AG04450 (cell line): ENCODE data around the gene RGCC. TPM values are rescaled to one million over a fixed set of nuclear protein-coding genes. Genes with fewer than 3 reads are reported as not detected.

Experiments used
- CTCF ChIA-PET: fragments of 300-600, 350-600 bp; formaldehyde crosslinking; extraction: SDS; loops from one replicate; lab custom pipeline; 2022; ENCODE audit warnings: antibody characterized with exemption, inconsistent platforms; lab: Charles Lee
- POLR2A ChIA-PET: fragments of 350-600 bp; formaldehyde crosslinking; extraction: SDS; loops from one replicate; lab custom pipeline; 2021; ENCODE audit warnings: antibody characterized with exemption, inconsistent platforms; lab: Yijun Ruan, JAX
- DNase-seq: peaks from one replicate; pipeline ENCODE4 v3.0.0-alpha.2; 2011; ENCODE audit warnings: low read depth, low spot score
- H3K27ac ChIP-seq: one replicate; pipeline ENCODE4 v1.5.1; 2012; ENCODE audit warnings: low read depth, low read length, control low read depth
- H3K27me3 ChIP-seq: one replicate; pipeline ENCODE4 v1.6.0; 2012; ENCODE audit warnings: low read length; ENCODE audit not compliant: control insufficient read depth, insufficient read depth
- H3K4me3 ChIP-seq: 2 replicates; pipeline ENCODE4 v1.5.1; 2011; ENCODE audit warnings: mild to moderate bottlenecking, low read depth, low read length, control low read depth
- H3K9me3 ChIP-seq: 2 replicates; pipeline ENCODE4 v1.5.1; 2012; ENCODE audit warnings: low read length; ENCODE audit not compliant: control insufficient read depth, insufficient read depth
- CTCF ChIP-seq: IDR thresholded peaks from 2 replicates; pipeline ENCODE4 v1.5.1; 2011; ENCODE audit warnings: low read depth, low read length, control low read depth, inconsistent platforms
- polyA plus RNA-seq: library from polyadenylated mRNA; depleted of rRNA; stranded (reverse); fragments of >200 nt; gene quantifications from 2 replicates; pipeline ENCODE4 v1.2.3, GENCODE V29; 2011

The RGCC gene
- polyA plus RNA-seq, 1 experiment: 141 TPM

GRCh38 chr13:41460930-41461329 lies 3.6 kb downstream of the RGCC start:
- DNase-seq: no peak
- Histone ChIP-seq H3K27me3 (peaks cover 12% of the 10 kb centered on the region), H3K9me3 (peaks cover 4% of the 10 kb centered on the region; the same call in 1 of the 2 replicates), H3K4me3 (peak overlapping the region; percentile 84), H3K27ac (no peak overlapping the region)
- ChIA-PET CTCF (interaction anchor here (0.9 to 4.3 kb wide), 3 partner anchors 42 to 190 kb away, joined by 3 to 93 read pairs (median 5); no protein-coding TSS in a partner anchor), POLR2A (interaction anchor here (0.5 to 1.2 kb wide), 2 partner anchors 153 to 185 kb away, joined by 3 to 6 read pairs; no protein-coding TSS in a partner anchor)
- no peak for TF ChIP-seq CTCF

- H3K27ac ChIP-seq: no peak overlapping the region
- no peak for TF ChIP-seq CTCF
- DNase-seq: no peak
- peaks cover 5% of the 10 kb centered on the region for H3K27me3 ChIP-seq
- CTCF ChIA-PET: interaction anchor here (1.0 kb wide), 1 partner anchor 191 kb away, joined by 7 read pairs; no protein-coding TSS in a partner anchor
- H3K4me3 ChIP-seq: peak overlapping the region; percentile 21
- peaks cover 4% of the 10 kb centered on the region; the same call in 1 of the 2 replicates for H3K9me3 ChIP-seq
- POLR2A ChIA-PET: no interaction called here
Observed at GRCh38 chr13:41461527-41462139, 4.3 kb downstream of the RGCC start.

GRCh38 chr13:41462427-41462826 lies 5.1 kb downstream of the RGCC start:
- POLR2A ChIA-PET: no interaction called here
- Histone ChIP-seq H3K27me3 (no peaks in the 10 kb centered on the region), H3K9me3 (peaks cover 4% of the 10 kb centered on the region; the same call in 1 of the 2 replicates), H3K4me3 (no peak overlapping the region; the same call in 1 of the 2 replicates), H3K27ac (no peak overlapping the region)
- TF ChIP-seq CTCF: no peak
- DNase-seq: no peak
- CTCF ChIA-PET: interaction anchor here (1.0 kb wide), 1 partner anchor 190 kb away, joined by 7 read pairs; no protein-coding TSS in a partner anchor

GRCh38 chr13:41463838-41464602 lies 6.7 kb downstream of the RGCC start:
- ChIA-PET CTCF (interaction anchor here (1.5 kb wide), 1 partner anchor 189 kb away, joined by 6 read pairs; no protein-coding TSS in a partner anchor), POLR2A (interaction anchor here (0.8 kb wide), 1 partner anchor 31 kb away, joined by 3 read pairs; no protein-coding TSS in a partner anchor)
- Histone ChIP-seq H3K9me3 (no peaks in the 10 kb centered on the region), H3K27me3 (no peaks in the 10 kb centered on the region), H3K4me3 (no peak overlapping the region), H3K27ac (peak overlapping the region; percentile 33)
- no peak for DNase-seq
- no peak for TF ChIP-seq CTCF
